HG03280 (cell line): ENCODE results near the gene MACF1.

Experiments
- ATAC-seq: cut with Tn5 transposase; IDR thresholded peaks from one replicate; pipeline ENCODE4 v1.9.1; 2021; ENCODE audit warnings: mild to moderate bottlenecking, moderate library complexity; ENCODE audit not compliant: unreplicated experiment

The MACF1 gene

DNA sequence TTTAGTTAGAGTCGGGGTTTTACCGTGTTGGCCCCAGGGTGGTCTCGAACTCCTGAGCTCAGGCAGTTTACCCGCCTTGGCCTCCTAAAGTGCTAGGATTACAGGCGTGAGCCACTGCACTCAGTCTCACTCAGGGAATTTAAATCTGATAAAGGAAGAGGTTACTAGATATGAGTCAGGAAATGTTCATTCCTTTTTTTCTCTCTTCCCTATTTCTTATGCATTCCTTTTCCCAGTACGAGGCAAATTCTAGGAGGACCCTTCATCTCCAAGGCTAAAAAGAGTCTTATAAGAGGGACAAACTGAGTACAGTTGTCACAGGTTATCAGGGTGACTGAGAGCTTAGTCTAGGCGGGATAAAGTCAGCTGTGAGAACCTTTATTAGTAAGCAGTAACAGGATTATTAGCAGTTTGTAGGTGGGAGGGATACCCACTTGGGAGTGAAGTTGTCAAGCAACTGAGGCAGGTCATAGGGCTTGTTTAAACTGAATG, 9.1 kb downstream of the MACF1 start:
- ATAC-seq: no peak

DNA sequence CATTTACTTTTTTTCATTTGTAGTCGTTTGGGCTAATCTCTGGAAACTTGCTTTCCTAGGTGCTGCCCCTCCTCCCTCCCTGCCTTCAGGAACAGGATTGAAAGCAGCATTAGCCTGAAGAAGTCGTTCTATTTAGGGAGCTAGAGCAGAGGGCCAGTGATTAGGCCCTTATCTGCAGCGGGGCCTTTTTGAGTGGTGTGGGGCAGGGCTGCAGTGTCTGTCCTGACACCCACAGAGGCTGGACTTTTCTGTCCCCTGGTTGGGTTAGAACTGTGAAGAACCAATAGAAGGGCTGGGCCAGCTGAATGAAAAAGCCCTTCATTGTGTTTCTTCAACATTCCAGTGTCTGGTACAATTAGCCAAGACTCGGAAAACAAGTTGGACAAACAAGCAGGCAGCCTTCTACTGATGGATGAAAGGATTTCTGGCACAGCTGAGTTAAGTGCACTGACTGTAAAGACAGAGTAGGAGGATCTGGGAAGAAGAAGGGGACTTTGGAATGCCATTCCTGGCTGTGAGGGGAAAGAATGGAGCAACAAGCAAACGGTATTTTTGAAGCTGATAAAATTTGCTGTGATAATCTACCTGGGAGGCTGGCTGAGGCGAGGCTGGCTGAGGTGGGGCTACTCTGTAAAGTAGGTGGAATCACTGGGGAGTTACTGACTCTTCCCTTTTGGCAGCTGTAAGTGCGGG, 9.7 kb downstream of the MACF1 start:
- ATAC-seq: no peak

DNA sequence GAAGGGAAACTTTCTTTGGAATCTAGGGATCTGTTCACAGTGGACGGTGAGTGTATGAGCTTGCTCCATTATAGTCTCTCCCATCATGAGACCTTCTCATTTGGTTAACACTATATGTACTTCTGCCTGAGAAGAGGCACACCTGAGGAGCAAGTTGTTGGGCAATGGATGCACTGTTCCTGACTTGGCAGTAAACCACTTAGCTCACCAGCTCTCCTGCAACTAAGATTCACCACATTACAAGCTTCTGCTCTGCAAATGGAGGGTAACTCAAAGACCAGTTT, 10.2 kb downstream of the MACF1 start:
- no peak for ATAC-seq

DNA sequence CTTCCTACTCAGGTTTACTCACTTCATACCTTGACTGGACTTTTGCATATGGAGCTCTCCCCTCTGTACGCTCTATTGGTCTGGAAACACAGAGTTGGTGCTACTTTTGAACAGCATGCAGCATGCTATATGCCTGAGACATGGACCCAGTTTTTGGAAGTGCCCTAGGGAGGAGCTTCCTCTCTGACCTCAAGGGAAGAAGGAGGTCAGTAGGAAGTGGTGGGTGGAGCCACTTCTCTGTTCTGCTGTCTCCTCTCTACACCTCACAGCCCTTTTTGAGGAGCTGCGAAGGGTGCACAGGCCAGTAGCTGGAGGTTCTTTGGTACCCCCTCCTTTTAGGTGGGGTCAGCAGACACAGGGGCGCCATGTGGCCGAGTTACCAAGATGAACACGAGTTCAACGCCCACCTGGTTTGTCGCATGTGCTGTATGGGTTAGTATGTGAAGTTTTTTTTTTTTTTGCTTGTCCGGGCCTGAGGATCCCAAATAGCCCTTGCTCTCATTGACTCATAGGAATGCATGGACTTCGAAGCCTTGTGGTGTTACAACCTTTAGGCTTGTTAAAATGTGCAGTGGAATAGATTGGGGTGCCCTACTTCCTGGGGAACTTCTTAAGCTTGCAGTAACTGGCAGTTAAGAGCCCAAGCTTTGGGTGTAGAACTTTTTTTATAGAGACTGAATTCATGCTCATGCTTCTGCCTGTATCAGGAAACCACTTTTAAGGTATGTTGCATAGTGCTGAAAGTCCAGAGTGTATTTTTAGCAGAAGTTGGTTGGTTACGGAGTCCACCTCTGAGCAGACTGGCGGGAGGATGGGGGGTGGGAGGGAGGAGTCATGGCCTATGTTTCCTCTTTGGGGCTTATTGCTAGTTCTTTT, 10.7 kb downstream of the MACF1 start:
- ATAC-seq: peak; percentile 49

DNA sequence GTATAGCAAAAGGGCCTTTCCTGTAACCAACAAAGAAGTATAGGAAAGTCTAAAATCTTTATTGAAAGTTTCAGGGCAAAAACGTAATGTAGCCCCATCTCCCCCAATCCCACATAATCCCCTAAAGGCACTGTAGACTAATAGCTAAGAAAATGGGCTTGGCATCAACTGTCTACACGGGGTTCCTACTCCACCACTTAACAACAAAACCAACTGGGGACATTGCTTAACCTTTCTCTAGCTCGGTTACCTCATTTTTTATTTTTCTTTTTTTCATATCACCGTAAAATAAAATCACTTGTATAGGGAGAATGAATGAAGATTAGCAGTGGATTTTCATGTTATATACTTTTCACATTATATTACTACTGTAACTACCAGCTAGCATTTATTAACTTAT, 12.3 kb downstream of the MACF1 start:
- no peak for ATAC-seq

DNA sequence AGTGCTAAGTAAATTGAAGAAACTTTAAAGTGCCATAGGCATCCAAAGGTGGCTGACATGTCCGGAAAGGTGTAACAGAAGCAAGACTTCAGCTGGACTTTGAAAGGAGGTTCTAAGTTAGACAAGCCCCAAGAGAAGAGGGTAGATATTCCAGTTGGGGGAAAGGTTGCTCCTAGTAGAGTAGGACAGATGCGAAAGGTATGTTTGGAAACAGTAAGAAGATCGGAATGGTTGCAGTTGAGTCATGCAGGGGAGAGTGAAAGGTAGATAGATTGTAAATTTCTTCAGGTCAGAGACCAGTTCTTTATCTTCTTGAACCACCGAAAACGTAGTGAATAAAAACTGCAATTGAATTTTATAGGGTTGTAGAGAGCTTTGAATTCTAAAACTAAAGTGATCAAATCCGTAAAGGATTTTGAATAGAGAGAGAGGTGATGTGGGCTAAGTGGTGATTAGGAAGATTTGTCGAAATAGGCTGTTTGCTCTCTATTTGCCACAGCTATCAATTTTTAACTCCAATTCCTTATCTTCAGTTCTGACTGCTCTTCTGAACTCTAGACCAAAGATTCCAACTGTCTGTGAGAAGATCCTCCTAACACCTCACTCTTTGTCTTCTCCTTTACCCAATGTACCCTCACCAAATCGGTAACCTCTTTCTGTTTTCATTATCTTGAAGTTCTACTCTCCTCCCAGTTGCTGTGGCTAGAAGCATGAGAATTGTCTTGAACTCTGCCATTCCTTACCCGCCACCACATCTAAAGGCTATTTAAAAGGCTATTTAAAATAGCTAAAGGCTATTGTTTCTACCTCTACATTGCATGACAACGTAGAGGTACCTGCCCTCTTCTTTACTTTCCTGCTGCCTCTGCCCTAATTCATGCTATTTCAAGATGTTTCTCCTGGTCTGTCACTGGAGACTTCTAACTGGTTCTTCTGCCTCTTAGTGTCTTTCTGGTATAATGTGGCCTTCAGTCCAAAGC, 16.7 kb downstream of the MACF1 start:
- ATAC-seq: no peak

DNA sequence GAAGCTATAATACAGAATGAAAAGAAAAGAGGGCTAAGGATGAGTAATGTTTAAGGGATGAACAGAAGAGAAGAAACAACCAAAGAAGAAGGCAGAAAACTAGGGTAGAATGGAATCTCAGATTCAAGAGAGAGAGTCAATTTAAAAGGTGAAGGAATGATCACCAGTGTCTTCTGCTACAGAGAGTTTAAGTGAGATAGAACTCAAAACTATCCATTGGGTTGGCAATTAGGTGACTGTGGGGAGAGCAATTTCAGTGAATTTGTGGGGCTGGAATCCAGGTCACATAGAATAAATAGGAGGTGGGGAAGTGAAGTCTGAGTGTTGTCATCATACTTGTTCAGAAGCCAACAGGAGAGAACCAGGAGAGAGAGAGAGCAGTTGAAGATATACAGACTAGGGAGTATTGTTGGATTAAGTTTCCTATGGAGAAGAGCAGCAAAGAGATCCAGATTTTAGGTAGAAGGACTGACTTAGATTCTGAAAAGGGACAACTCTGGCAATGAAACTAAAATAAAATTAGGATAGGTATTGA, 19.9 kb downstream of the MACF1 start:
- no peak for ATAC-seq

DNA sequence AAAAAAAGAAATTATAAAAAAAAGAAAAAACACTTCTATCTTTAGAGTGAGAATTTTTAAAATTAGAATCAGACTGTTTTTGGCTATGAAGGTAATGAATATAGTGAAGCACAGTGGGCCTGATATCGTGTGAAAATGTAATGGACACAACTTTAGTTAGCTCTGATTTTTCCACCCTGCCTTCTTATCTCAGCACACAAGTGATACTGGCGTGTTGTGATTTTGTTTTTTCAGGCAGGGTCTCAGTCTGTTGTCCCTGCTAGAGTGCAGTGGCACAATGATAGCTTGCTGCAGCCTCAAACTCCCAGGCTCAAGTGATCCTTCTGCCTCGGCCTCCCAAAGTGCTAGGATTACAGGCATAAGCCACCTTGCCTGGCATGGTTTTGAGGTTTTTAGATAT, 22.3 kb downstream of the MACF1 start:
- no peak for ATAC-seq

DNA sequence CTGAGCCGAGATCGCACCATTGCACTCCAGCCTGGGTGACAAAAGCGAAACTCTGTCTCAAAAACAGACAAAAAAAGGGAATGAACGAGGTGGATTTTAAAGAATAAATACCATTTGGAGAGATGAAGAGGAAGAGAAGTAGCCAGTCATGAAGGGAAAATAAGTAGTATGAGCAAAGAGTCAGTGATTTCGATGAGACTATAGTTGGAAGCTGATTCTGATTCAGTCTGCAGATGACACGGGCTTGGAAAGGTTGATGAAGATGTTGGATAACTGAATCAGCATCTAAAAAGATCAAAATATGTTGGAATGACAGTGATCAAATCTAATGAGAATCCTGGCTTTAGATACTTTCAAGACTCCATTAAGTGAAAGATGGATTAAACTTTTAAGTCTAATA, 23.8 kb downstream of the MACF1 start:
- ATAC-seq: no peak

DNA sequence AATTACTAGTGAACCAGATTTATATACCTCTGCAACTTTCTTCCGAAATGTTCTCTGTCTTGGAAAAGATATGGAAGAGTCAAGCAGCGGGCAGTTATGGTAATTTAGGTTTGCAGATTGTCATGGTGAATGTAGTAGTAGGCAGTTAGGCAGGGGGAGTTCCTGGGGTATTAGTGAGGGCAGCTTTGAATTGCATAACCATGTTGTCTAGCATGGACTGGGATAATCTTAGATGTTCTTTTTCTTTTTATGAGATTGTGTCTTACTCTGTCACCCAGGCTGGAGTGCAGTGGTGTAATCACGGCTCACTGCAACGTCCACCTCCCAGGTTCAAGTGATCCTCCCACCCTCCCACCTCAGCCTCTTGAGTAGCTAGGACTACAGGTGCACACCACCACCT, 25.0 kb downstream of the MACF1 start:
- no peak for ATAC-seq

DNA sequence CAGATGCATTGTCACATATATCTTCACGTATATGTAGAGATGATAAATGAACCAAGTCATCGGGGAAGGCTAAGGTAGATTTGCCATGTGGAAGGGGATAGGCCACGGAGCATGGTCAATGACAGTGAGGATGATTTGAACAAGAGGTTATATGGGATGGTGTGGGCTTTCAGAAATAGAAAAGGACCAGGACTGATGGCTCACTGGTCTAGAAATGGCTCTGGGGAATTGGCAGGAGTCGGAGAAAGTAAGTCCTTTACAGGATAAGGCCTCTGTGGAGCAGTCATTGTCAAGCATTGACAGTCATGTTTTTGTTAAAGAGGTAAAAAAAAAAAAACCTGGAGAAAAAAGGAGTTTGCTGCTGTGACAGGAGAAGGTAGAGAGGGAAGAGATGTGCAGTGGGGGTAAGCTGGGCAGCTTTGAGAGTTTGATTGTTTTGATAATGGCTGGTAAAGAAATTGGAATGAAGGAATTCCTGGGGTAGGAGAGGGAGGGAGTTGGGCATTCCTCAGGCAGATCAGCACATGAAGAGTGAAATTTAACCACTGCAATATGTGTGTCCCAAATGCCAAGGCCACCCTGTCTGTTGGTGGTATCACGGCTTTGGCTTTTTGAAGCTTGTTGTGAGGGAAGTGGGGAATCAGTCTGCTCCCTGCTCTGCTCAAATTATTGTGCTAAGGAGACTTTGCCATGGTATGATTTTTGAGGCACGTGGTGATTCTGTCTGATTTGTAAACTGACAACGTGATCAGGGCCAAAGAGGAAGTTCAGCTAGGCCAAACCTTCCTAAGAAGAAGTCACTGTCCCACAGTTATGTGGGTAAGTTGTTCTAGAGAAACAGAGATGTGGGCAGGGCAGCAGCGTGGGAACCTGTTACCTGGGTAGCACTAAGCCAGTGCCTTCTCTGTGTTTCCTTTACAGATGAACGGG, 26.0 kb downstream of the MACF1 start:
- ATAC-seq: peak; percentile 76

DNA sequence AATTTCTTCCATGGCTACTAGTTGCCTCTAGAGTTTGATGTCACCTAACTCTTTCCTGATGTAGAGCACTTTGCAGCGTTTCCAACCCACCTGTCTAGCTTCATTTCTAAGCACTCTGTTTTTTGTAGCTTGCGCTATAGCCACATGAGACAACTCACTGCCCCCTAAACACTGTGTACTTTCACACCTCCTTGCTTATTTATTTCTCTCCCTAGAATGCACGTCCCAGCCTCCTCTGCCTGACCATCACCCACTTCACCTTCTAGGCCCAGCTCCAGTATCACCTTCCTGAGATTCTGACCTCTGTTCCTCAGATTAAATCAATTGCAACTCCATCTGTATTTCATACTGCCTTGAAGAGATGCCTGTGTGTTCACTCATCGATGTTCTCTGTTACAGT, 32.5 kb downstream of the MACF1 start:
- no peak for ATAC-seq

DNA sequence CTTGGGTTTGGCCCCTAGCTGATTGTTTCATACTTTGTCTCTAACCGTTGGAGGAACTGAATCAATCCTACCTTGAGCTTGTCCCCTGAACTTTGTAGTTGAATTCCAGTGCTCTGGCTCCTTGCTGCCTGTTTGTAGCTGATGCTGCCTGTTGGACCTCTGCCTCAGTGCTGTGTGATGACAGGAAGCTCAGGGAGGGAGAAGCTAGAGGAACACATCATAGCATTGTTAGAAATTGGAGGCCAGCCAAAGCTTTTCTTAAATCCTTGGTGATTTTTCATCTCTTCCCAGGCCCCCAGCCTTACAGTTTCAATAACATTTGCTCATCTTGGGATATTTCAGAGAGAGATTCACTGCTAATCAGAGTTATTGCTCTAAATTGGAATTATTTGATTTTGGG, 34.0 kb downstream of the MACF1 start:
- no peak for ATAC-seq

DNA sequence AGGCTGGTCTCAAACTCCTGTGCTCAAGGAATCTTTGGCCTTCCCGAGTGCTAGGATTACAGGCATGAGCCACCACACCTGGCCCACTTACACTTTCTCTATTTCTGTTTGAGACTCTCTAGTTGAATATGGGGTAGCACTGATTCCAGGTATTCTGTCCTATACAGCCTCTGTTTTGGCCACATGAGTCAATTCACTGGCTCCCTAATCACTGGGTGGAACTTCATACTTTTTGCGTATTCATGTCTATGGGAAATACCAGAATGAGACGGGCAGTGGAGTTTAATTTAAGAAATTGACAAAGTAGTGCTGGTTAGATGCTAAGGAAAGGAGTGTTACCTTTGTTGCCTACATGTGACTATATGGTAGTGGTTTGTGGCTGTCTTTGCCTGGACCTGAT, 35.5 kb downstream of the MACF1 start:
- no peak for ATAC-seq

DNA sequence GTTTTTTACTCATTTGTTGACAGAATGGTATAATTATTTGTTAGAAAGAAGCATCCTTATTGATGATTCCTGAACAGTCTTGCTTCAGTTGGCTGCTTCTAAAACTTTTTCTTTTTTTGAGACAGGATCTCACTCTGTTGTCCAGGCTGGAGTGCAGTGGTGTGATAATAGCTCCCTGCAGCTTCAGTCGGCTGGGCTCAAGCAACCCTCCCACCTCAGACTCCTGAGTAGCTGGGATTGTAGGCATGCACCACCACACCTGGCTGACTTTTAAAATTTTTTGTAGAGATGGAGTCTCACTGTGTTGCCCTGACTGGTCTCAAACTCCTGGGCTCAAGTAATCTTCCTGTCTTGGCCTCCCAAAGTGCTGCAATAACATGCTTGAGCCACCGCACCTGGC, 38.8 kb downstream of the MACF1 start:
- ATAC-seq: no peak

DNA sequence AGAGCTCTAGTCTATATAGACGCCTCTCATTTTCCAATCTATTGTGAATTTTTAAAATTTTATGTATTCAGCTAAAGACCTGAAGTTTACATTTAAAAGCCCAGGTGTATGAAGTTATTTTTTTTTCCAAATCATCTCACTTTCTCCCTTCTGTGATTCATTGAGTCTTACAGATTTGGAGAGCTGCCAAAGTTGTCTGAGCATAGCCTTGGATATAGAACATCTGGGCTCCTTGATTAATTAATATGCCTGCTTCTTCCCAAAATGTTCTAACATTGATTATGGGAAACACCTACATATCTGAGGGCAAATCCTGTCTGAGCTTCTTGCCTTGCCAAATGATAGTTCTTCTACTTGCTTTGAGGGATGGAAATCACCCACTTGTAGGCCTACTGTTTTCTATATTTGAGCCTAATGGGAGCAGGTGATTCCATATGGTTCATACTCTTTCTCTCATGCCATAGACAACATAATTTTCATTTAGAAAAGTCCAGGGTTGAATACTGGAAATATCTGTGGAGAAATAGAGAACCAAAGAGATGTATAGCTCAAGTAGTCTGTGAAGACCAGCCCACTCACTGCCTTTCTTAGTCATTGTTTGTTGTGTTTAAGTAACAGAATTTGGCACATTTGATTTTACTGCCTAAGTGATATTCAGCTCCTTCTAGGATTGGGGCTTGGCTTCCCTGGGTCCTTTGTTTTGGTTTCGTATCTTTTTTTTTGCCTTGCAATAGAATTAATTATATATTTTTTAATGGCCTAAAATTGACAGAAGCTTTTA, 46.2 kb downstream of the MACF1 start:
- ATAC-seq: no peak

DNA sequence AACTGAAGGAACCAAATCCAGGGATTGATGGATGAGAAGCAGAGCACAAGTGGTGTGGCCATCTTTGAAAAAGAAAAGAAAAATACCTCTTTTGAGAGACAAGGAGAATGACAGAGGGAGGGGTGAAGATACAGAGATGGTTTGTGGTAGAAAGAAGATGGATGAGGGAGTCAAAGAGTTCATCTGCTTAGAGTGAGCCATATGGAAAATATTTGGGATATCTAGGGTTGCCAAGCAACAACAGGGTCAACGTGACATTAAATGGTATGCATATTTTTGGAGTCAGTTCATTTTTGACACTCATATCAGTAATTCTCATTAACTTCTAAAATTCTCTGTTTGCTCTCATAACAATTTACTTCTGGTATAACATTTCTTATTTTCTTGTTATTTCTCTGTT, 50.7 kb downstream of the MACF1 start:
- ATAC-seq: no peak

DNA sequence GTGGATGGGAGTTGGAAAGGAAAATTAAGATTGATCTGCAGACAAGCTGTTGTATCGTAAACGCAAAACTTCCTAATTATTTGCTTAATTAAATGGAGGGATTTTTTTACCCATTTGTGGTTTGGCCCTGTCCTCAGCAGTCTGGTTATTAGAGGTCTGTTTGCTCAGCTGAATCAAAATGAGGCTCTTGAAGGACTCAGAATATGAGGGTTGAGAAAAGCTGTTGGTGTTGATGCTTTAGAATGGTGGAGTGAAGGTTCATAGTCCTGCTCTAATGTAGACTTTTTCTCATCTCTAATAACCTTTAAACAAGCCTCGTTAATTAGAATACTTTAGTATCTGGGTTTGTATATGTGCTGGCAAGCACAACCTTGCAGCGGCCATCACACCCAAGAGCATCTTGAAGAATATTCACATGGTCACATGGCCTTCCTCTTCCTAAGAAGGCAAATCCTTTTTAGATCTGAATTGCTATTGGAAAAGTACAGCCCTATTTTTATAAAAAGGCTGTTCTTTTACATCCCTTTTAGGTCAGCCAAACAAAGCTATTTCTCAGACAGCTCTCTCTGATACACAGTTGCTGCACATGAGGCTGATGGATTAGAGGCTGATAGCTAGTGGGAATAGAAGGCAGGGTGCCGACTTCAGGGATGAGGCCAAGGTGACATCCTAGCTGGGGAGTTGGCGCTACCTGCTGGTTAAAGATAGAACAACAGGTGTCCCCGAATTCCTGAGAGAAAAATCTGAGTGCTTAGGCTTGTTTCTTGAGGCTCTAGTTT, 53.8 kb downstream of the MACF1 start:
- ATAC-seq: no peak

DNA sequence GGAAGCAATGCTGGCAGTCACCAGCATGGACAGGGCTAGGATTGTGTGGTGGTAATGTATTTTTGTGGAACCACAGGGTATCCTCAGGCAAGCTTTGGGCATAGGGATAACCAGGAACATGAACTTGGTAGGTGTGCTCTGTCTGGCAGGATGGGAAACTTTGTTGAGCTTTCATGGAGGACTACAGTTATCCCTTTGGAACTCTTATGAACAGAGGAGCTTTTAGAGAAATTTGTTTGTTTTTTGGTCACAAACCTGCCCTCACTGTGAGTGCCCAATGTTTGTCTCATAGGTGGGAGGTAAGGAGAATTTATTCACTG, 54.4 kb downstream of the MACF1 start:
- ATAC-seq: no peak
